WTC11 (cell line): ENCODE data around the gene VTI1A. TPM values are rescaled to one million over a fixed set of nuclear protein-coding genes. Genes with fewer than 3 reads are reported as not detected.

Experiments used
- ATAC-seq: fragments of 200-7000 bp; cut with Tn5 transposase; 2 replicates; pipeline ENCODE4 v1.10.0; 2021; ENCODE audit warnings: mild to moderate bottlenecking, moderate library complexity
- CTCF ChIA-PET: fragments of 300-600 bp; sonication (Branson Sonifier 250); formaldehyde crosslinking; loops from one replicate; lab custom pipeline; 2021; ENCODE audit warnings: antibody characterized with exemption; lab: Charles Lee
- POLR2A ChIA-PET: fragments of 350-600 bp; sonication (Branson Sonifier 250); formaldehyde crosslinking; loops from one replicate; lab custom pipeline; 2021; ENCODE audit warnings: antibody characterized with exemption; lab: Charles Lee
- DNase-seq: peaks from one replicate; pipeline ENCODE4 v3.0.0; 2021; ENCODE audit warnings: low spot score
- H3K27ac Mint-ChIP-seq: 2 replicates; pipeline ENCODE4 v1.8.0; 2021; ENCODE audit warnings: mixed read lengths
- H3K27me3 Mint-ChIP-seq: 2 replicates; pipeline ENCODE4 v1.8.0; 2021; ENCODE audit warnings: low read depth, mild to moderate bottlenecking, moderate library complexity, mixed read lengths
- H3K36me3 Mint-ChIP-seq: 2 replicates; pipeline ENCODE4 v1.8.0; 2021; ENCODE audit warnings: mixed read lengths
- H3K4me1 Mint-ChIP-seq: 2 replicates; pipeline ENCODE4 v1.8.0; 2022; ENCODE audit warnings: mixed read lengths
- H3K4me3 Mint-ChIP-seq: 2 replicates; pipeline ENCODE4 v1.8.0; 2021; ENCODE audit warnings: mild to moderate bottlenecking, moderate library complexity, mixed read lengths
- H3K9me3 Mint-ChIP-seq: 2 replicates; pipeline ENCODE4 v1.8.0; 2021; ENCODE audit warnings: mixed read lengths
- ARID4B ChIP-seq: sonication (generic); formaldehyde crosslinking; IDR thresholded peaks from 2 replicates; pipeline ENCODE4 v1.8.0; 2023; ENCODE audit warnings: missing genetic modification reagents, mild to moderate bottlenecking, borderline replicate concordance
- ATF1 ChIP-seq: sonication (generic); formaldehyde crosslinking; IDR thresholded peaks from 2 replicates; pipeline ENCODE4 v1.8.1; 2023; ENCODE audit warnings: mild to moderate bottlenecking, moderate library complexity, missing genetic modification reagents
- ESRRA ChIP-seq: sonication (generic); formaldehyde crosslinking; IDR thresholded peaks from 2 replicates; pipeline ENCODE4 v1.8.1; 2022; ENCODE audit warnings: mild to moderate bottlenecking, missing genetic modification reagents, borderline replicate concordance
- GTF2I ChIP-seq: fragments of 250-450 bp; sonication (Bioruptor Pico); conservative IDR thresholded peaks from 2 replicates; pipeline ENCODE4 v1.4.0; 2021; ENCODE audit warnings: mild to moderate bottlenecking
- MLX ChIP-seq: sonication (generic); formaldehyde crosslinking; IDR thresholded peaks from 2 replicates; pipeline ENCODE4 v1.8.1; 2023; ENCODE audit warnings: mild to moderate bottlenecking, missing genetic modification reagents, moderate library complexity
- NR2C2 ChIP-seq: sonication (generic); formaldehyde crosslinking; IDR thresholded peaks from 2 replicates; pipeline ENCODE4 v1.8.0; 2022; ENCODE audit warnings: mild to moderate bottlenecking, missing genetic modification reagents
- NR3C1 ChIP-seq: sonication (generic); formaldehyde crosslinking; conservative IDR thresholded peaks from 2 replicates; pipeline ENCODE4 v1.8.1; 2023; ENCODE audit warnings: low read depth, mild to moderate bottlenecking, missing genetic modification reagents
- ZNF138 ChIP-seq: sonication (generic); formaldehyde crosslinking; conservative IDR thresholded peaks from 2 replicates; pipeline ENCODE4 v1.8.1; 2022; ENCODE audit warnings: mild to moderate bottlenecking, moderate library complexity, missing genetic modification reagents
- ZNF263 ChIP-seq: sonication (generic); formaldehyde crosslinking; IDR thresholded peaks from 2 replicates; pipeline ENCODE4 v1.8.1; 2022; ENCODE audit warnings: low read depth, mild to moderate bottlenecking, moderate library complexity, missing genetic modification reagents
- ZNF425 ChIP-seq: fragments of 250-450 bp; sonication (Bioruptor Pico); conservative IDR thresholded peaks from 2 replicates; pipeline ENCODE4 v1.9.0; 2021; ENCODE audit warnings: mild to moderate bottlenecking
- total RNA-seq: library from RNA; stranded (reverse); gene quantifications from 3 replicates; pipeline ENCODE4 v1.2.3, GENCODE V29; 2021
- TF ChIP-seq, protein P1 (sequence below): sonication (generic); formaldehyde crosslinking; IDR thresholded peaks from 2 replicates; pipeline ENCODE4 v1.8.1; 2023; ENCODE audit warnings: mild to moderate bottlenecking, missing genetic modification reagents, borderline replicate concordance
- TF ChIP-seq, protein P2 (sequence below): fragments of 250-450 bp; sonication (Bioruptor Pico); IDR thresholded peaks from 2 replicates; pipeline ENCODE4 v1.9.0; 2021; ENCODE audit warnings: mild to moderate bottlenecking, borderline replicate concordance

Gene VTI1A
- total RNA-seq, 1 experiment from 2014 or later: 20.1 TPM

GRCh38 chr10:112708461-112708860 lies 261.4 kb downstream of the VTI1A start (continued):
- TF ChIP-seq, protein P1, sequence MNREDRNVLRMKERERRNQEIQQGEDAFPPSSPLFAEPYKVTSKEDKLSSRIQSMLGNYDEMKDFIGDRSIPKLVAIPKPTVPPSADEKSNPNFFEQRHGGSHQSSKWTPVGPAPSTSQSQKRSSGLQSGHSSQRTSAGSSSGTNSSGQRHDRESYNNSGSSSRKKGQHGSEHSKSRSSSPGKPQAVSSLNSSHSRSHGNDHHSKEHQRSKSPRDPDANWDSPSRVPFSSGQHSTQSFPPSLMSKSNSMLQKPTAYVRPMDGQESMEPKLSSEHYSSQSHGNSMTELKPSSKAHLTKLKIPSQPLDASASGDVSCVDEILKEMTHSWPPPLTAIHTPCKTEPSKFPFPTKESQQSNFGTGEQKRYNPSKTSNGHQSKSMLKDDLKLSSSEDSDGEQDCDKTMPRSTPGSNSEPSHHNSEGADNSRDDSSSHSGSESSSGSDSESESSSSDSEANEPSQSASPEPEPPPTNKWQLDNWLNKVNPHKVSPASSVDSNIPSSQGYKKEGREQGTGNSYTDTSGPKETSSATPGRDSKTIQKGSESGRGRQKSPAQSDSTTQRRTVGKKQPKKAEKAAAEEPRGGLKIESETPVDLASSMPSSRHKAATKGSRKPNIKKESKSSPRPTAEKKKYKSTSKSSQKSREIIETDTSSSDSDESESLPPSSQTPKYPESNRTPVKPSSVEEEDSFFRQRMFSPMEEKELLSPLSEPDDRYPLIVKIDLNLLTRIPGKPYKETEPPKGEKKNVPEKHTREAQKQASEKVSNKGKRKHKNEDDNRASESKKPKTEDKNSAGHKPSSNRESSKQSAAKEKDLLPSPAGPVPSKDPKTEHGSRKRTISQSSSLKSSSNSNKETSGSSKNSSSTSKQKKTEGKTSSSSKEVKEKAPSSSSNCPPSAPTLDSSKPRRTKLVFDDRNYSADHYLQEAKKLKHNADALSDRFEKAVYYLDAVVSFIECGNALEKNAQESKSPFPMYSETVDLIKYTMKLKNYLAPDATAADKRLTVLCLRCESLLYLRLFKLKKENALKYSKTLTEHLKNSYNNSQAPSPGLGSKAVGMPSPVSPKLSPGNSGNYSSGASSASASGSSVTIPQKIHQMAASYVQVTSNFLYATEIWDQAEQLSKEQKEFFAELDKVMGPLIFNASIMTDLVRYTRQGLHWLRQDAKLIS (CRISPR knock-in tag): no peak
- TF ChIP-seq ARID4B (no peak), ESRRA (no peak), NR3C1 (CRISPR knock-in tag) (no peak), ZNF425 (no peak), ZNF138 (CRISPR knock-in tag) (no peak), GTF2I (CRISPR knock-in tag) (no peak), MLX (CRISPR knock-in tag) (no peak)

DNA sequence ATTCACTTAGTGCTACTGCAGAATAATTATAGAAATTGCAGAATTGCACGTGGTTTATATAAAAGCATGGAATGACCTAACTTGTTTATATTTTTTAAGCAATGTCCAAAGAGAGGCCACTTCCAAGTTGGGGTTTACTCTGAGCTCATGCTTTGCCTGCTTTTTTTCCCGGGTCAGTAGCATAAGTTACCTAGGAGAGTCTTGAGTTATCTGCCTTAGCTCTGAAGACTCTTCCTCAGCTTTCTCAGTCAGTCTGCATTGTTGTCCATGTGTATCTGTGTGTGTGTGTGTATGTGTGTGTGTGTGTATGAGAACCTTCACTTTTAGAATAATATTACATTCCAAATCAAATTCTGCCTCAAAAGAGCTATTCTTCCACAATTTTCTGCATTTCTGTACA lies 263.5 kb downstream of the VTI1A start:
- H3K27ac Mint-ChIP-seq: no peak overlapping the region
- ChIA-PET CTCF (interaction anchor here (0.6 kb wide), 1 partner anchor 13 kb away, joined by 3 read pairs; no protein-coding TSS in a partner anchor), POLR2A (no interaction called here)
- ATAC-seq (no peak), DNase-seq (no peak)
- no peaks in the 10 kb centered on the region; the same call in 1 of the 2 replicates for H3K27me3 Mint-ChIP-seq
- H3K4me1 Mint-ChIP-seq: peaks cover 56% of the 10 kb centered on the region
- no peaks in the 10 kb centered on the region for H3K36me3 Mint-ChIP-seq
- no peaks in the 10 kb centered on the region for H3K9me3 Mint-ChIP-seq
- no peak overlapping the region for H3K4me3 Mint-ChIP-seq
- no peak for TF ChIP-seq ZNF263
- TF ChIP-seq, protein P1 (CRISPR knock-in tag): no peak
- no peak for TF ChIP-seq ATF1 (CRISPR knock-in tag)
- TF ChIP-seq, protein P2, sequence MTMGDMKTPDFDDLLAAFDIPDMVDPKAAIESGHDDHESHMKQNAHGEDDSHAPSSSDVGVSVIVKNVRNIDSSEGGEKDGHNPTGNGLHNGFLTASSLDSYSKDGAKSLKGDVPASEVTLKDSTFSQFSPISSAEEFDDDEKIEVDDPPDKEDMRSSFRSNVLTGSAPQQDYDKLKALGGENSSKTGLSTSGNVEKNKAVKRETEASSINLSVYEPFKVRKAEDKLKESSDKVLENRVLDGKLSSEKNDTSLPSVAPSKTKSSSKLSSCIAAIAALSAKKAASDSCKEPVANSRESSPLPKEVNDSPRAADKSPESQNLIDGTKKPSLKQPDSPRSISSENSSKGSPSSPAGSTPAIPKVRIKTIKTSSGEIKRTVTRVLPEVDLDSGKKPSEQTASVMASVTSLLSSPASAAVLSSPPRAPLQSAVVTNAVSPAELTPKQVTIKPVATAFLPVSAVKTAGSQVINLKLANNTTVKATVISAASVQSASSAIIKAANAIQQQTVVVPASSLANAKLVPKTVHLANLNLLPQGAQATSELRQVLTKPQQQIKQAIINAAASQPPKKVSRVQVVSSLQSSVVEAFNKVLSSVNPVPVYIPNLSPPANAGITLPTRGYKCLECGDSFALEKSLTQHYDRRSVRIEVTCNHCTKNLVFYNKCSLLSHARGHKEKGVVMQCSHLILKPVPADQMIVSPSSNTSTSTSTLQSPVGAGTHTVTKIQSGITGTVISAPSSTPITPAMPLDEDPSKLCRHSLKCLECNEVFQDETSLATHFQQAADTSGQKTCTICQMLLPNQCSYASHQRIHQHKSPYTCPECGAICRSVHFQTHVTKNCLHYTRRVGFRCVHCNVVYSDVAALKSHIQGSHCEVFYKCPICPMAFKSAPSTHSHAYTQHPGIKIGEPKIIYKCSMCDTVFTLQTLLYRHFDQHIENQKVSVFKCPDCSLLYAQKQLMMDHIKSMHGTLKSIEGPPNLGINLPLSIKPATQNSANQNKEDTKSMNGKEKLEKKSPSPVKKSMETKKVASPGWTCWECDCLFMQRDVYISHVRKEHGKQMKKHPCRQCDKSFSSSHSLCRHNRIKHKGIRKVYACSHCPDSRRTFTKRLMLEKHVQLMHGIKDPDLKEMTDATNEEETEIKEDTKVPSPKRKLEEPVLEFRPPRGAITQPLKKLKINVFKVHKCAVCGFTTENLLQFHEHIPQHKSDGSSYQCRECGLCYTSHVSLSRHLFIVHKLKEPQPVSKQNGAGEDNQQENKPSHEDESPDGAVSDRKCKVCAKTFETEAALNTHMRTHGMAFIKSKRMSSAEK: no peak
- no peak for TF ChIP-seq NR2C2
